Mucosa of rectum (tissue), 2 donors: ENCODE data around the gene OR52W1.

Experiments used
- H3K27ac ChIP-seq, 2 donors: one replicate each; pipeline ENCODE4 v1.7.0; 2013; ENCODE audit warnings: inconsistent platforms in 2 of 2, low read depth in 2 of 2, low read length in 2 of 2
- H3K27me3 ChIP-seq, 2 donors: one replicate each; pipeline ENCODE4 v1.7.0; 2013; ENCODE audit warnings: low read length in 2 of 2; ENCODE audit not compliant: control insufficient read depth in 2 of 2, insufficient read depth in 2 of 2
- H3K36me3 ChIP-seq, 2 donors: one replicate each; pipeline ENCODE4 v1.7.0; 2013; ENCODE audit warnings: low read length in 2 of 2; ENCODE audit not compliant: control insufficient read depth in 2 of 2, insufficient read depth in 2 of 2
- H3K4me1 ChIP-seq, 2 donors: one replicate each; pipeline ENCODE4 v1.7.0; 2013; ENCODE audit warnings: low read length in 2 of 2, mild to moderate bottlenecking in 1 of 2; ENCODE audit not compliant: control insufficient read depth in 2 of 2, insufficient read depth in 2 of 2
- H3K4me3 ChIP-seq, 2 donors: one replicate each; pipeline ENCODE4 v1.7.0; 2013; ENCODE audit warnings: low read length in 2 of 2
- H3K9ac ChIP-seq, 2 donors: one replicate each; pipeline ENCODE4 v1.7.0; 2013; ENCODE audit warnings: low read length in 2 of 2, low read depth in 1 of 2, mild to moderate bottlenecking in 1 of 2
- H3K9me3 ChIP-seq, 2 donors: one replicate each; pipeline ENCODE4 v1.7.0; 2013; ENCODE audit warnings: low read length in 2 of 2; ENCODE audit not compliant: control insufficient read depth in 2 of 2
- donor health status: healthy.
- donor health status: Normal muscosa, but diverticular disease.

OR52W1 gene, protein sequence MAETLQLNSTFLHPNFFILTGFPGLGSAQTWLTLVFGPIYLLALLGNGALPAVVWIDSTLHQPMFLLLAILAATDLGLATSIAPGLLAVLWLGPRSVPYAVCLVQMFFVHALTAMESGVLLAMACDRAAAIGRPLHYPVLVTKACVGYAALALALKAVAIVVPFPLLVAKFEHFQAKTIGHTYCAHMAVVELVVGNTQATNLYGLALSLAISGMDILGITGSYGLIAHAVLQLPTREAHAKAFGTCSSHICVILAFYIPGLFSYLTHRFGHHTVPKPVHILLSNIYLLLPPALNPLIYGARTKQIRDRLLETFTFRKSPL

DNA sequence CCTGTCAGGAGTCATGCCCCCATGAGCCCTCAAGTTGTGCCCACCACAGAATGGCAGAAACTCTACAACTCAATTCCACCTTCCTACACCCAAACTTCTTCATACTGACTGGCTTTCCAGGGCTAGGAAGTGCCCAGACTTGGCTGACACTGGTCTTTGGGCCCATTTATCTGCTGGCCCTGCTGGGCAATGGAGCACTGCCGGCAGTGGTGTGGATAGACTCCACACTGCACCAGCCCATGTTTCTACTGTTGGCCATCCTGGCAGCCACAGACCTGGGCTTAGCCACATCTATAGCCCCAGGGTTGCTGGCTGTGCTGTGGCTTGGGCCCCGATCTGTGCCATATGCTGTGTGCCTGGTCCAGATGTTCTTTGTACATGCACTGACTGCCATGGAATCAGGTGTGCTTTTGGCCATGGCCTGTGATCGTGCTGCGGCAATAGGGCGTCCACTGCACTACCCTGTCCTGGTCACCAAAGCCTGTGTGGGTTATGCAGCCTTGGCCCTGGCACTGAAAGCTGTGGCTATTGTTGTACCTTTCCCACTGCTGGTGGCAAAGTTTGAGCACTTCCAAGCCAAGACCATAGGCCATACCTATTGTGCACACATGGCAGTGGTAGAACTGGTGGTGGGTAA is at the start of gene OR52W1:
TSS of gene OR52W1 (plus strand) at position 51 of the 637 bp plus-strand sequence. CDS start at position 51, 0 bp downstream.
- no peaks in the 10 kb centered on the region for H3K27me3 ChIP-seq
- H3K36me3 ChIP-seq = peaks cover 3 to 8% of the 10 kb centered on the region in 2 donors

DNA sequence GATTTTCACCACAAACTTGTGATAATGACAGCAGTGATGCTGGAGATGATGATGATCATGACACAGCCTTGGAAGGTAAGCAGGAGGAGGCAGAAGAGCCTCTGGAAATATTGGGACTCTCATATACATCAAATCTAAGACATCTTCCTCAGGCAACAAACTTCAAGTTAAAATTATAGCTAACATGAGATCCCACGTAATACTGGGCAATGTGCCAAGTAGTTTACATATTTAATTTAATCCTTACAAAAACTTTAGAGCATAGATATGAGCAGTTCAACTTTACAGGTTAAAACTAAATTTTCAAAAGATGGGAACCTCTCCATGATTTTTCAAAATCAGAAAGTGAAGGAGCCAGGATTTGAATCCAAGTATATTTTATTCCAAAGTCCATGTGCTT is 47.9 kb upstream of the OR52W1 start:
- Histone ChIP-seq H3K27me3 (no peaks in the 10 kb centered on the region), H3K9me3 (no peaks in the 10 kb centered on the region), H3K36me3 (no peaks in the 10 kb centered on the region), H3K4me3 (no peak overlapping the region), H3K4me1 (no peaks in the 10 kb centered on the region), H3K9ac (no peak overlapping the region), H3K27ac (no peak overlapping the region)

More for the DNA sequence above, at the start of gene OR52W1:
- Histone ChIP-seq H3K4me1 (no peaks in the 10 kb centered on the region), H3K4me3 (no peak within 1 kb of the TSS), H3K9ac (no peak within 1 kb of the TSS), H3K27ac (no peak within 1 kb of the TSS), H3K9me3 (no peaks in the 10 kb centered on the region)

DNA sequence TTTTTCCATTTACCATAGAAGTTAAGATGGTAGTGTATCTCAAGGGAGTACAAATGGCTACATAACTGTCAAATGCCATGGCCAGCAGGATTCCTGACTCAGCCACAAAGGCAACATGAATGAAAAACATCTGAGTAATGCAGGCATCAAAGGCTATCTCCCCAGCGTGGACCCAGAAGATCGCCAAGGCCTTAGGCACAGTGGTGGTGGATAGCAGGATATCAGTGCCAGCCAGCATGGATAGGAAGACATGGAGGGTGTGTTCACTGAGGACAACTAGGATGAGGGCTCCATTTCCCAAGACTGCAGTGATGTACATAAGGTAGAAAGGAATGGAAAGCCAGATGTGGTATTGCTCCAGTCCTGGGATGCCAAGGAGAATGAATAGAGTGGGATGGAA is 46.9 kb upstream of the OR52W1 start:
- H3K4me1 ChIP-seq = no peaks in the 10 kb centered on the region
- no peak overlapping the region for H3K9ac ChIP-seq
- H3K36me3 ChIP-seq = no peaks in the 10 kb centered on the region
- H3K27ac ChIP-seq = no peak overlapping the region
- H3K4me3 ChIP-seq = no peak overlapping the region
- no peaks in the 10 kb centered on the region for H3K27me3 ChIP-seq
- no peaks in the 10 kb centered on the region for H3K9me3 ChIP-seq

DNA sequence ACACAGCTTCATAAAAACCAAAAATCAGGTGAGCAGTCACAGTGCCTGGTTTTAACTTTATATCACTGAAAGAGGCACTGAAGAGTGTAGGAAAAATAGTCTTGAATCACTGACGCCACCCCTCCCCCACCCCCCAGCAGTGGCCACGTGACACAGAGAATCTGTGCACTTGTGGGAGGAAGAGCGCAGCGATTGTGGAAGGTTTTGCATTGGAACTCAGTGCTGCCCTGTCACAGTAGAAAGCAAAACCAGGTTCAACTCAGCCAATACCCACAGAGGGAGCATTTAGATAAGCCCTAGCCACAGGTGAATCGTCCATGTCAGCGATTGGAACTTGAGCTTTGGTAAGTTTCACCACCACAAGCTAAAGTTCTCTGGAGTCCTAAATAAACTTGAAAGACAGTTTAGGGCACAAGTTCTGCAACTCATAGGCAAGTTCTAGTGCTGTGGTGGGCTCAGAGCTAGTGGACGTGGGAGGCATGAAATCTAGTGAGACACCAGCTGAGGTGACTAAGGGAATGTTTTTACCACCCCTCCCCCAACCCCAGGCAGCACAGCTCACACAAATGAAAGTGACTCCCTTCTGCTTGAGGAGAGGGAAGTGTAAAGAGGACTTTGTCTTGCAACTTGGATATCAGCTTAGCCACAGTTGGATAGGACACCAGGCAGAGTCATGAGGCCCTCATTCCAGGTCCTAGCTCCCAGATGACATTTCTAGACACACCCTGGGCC is 42.2 kb upstream of the OR52W1 start:
- no peaks in the 10 kb centered on the region for H3K27me3 ChIP-seq

DNA sequence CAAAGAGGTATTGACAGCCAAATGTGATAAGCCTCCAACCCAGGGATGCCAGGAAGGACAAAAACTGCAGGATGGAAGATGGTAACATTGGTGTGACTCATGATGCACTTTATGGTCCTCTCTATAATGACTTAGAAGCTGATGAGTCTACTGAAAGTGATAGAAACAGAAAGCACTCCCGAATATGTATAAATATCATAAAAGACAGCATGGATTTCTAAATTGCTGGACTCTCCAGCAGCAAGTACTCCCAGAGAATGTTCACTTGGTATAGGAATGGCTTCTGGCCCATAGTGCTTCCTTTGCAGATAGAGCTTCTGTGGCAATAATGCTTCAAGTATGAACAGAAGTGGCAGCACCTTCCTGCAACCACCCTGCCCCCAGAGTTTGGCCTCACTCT is 28.8 kb upstream of the OR52W1 start, which contains the start of gene OR52B2:
TSS of gene OR52B2 (minus strand) at position 101 of the 400 bp plus-strand sequence. CDS start at position 101, 0 bp downstream.
- H3K9me3 ChIP-seq = no peaks in the 10 kb centered on the region
- no peaks in the 10 kb centered on the region for H3K4me1 ChIP-seq
- H3K27ac ChIP-seq = no peak within 1 kb of the TSS
- no peaks in the 10 kb centered on the region for H3K27me3 ChIP-seq
- no peaks in the 10 kb centered on the region for H3K36me3 ChIP-seq
- H3K4me3 ChIP-seq = no peak within 1 kb of the TSS
- H3K9ac ChIP-seq = no peak within 1 kb of the TSS

More for the DNA sequence above, 42.2 kb upstream of the OR52W1 start:
- Histone ChIP-seq H3K4me3 (no peak overlapping the region), H3K9ac (no peak overlapping the region), H3K9me3 (no peaks in the 10 kb centered on the region), H3K36me3 (no peaks in the 10 kb centered on the region), H3K27ac (no peak overlapping the region), H3K4me1 (no peaks in the 10 kb centered on the region)

DNA sequence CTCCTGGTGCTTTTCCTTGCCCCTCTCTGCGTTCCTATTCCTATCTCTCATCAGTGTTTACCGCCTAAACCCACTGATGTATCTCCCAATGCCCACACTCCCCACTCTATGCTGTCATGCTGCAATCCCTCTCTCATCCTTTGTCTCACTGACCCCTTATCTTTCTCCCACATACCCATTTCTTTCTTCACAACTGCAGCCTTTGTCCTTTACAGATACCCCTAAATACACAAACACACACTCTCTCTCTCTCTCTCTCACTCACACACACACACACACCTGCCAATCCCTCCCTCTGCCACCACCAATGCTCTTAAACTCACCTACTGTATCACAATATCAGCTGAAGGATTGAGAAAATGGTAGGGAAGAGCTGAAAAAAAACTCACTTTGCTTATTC is 23.6 kb upstream of the OR52W1 start:
- no peaks in the 10 kb centered on the region for H3K36me3 ChIP-seq
- H3K27ac ChIP-seq = no peak overlapping the region
- no peaks in the 10 kb centered on the region for H3K9me3 ChIP-seq
- no peak overlapping the region for H3K9ac ChIP-seq
- H3K4me1 ChIP-seq = no peaks in the 10 kb centered on the region
- H3K4me3 ChIP-seq = no peak overlapping the region
- no peaks in the 10 kb centered on the region for H3K27me3 ChIP-seq

DNA sequence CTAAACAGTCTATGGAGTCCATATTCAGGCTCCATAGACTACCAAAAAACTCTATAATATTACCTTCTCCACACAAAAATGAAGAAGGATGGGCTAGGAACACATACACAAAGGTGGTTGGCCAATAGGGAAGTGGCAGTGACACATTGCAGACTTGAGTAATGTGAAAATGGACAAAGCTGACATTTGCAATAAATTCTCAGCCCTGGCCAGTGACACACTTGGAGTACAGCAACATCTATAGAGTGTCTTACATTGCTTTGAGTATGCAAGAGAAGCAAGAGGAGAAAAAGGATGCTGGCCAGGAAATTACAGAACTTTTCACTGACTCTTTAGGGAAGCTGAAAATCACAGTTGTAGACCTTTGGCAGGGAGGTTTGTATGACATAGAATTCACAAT is 7.3 kb upstream of the OR52W1 start:
- Histone ChIP-seq H3K9me3 (no peaks in the 10 kb centered on the region), H3K4me1 (no peaks in the 10 kb centered on the region)

DNA sequence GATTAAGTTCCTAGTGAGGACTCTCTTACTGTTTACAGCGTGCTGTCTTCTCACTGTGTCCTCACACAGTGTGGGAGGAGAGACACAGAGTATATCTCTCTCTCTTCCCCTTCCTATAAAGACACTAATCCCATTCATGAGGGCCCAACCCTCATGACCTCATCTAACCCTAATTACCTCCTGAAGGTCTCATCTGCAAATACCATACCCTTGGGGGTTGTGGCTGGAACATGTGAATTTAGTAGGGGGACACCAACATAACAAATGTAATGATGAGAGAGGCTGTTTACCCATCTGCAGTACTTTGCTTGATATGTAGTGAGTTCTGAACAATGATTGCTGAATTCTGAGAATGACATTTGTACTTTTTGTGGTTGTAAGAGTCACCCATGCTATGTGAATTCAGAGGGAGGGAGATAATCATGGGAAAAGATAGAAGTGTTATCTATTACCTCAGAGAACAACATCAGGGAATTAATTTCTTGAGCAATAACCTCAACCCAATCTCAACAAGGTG is 4.9 kb upstream of the OR52W1 start:
- no peak overlapping the region for H3K4me3 ChIP-seq
- H3K27ac ChIP-seq = no peak overlapping the region
- H3K4me1 ChIP-seq = no peaks in the 10 kb centered on the region
- H3K9ac ChIP-seq = no peak overlapping the region
- no peaks in the 10 kb centered on the region for H3K9me3 ChIP-seq
- H3K36me3 ChIP-seq = no peaks in the 10 kb centered on the region
- no peaks in the 10 kb centered on the region for H3K27me3 ChIP-seq

More for the DNA sequence above, 7.3 kb upstream of the OR52W1 start:
- no peaks in the 10 kb centered on the region for H3K27me3 ChIP-seq
- H3K36me3 ChIP-seq = no peaks in the 10 kb centered on the region
- H3K27ac ChIP-seq = no peak overlapping the region
- no peak overlapping the region for H3K9ac ChIP-seq
- no peak overlapping the region for H3K4me3 ChIP-seq

DNA sequence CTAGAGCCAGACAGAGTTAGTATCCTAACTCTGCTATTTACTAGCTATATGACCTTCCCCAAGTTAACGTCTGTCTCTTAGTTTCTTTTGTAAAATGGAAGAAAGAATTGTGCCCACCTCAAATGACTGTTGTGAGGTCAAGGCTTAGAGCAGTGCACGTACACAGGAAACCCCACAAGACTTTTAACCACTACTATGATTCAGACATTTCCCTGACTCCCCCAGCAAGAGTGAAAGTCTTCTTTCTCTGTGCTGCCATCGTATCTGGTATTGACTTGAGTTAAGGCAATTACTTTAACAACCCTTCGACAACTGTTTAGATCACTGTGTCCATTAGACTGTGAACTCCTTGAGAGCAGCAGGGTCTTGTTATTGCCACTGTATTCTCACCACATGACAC is 2.6 kb upstream of the OR52W1 start:
- Histone ChIP-seq H3K9ac (no peak overlapping the region), H3K4me3 (no peak overlapping the region), H3K4me1 (no peaks in the 10 kb centered on the region), H3K27ac (no peak overlapping the region), H3K36me3 (no peaks in the 10 kb centered on the region), H3K9me3 (no peaks in the 10 kb centered on the region), H3K27me3 (no peaks in the 10 kb centered on the region)
